Heart left ventricle (tissue), 13 donors: ENCODE data around the gene ITSN1.

Source experiments
- POLR2A ChIP-seq, 2 donors: fragments of 450-650 bp; IDR thresholded peaks; one replicate each; pipeline ENCODE4 v1.6.1; 2017; ENCODE audit warnings: antibody characterized with exemption in 2 of 2, mild to moderate bottlenecking in 2 of 2, moderate library complexity in 2 of 2
- TF ChIP-seq, protein P1 (sequence below), 12 donors: fragments of 200-600 bp; sonication (generic) in 4 of 12; IDR thresholded peaks; one replicate each; pipeline versions ENCODE4 v1.5.0 to v1.8.0; 2018 to 2022; ENCODE audit warnings: antibody characterized with exemption in 12 of 12, mild to moderate bottlenecking in 5 of 12
- donor health status: ischemic (EF 13 %, LVEDD 7.1; RV severe dilation, severe dysfunction).
- donor health status: DM: no; HTN: yes; CAD: no.
- donor health status: DM: no; HTN: no; CAD: no.
- donor health status: ischemic (EF 25% LVEDD 6.9; RV normal size, moderate dysfunction).
- donor health status: ischemic (EF 25% LVEDD 5.7; RV mildly dilated, moderate dysfunction).
- donor health status: ischemic (EF 35%, LVEDD 5.7; RV mildly dilated, moderate dysfunction).
- donor health status: nonischemic (EF 11% LVEDD 7.7; RV severe dilation, severe dysfunction).
- donor health status: DM: yes; HTN: yes; CAD: no.
- donor health status: PGD.
- donor health status: ischemic (EF 29% LVEDD 5.4; RV normal size, mild dysfunction).
- donor health status: nonischemic (EF 23%, LVEDD 6.1; RV moderate dilation, normal function).

GRCh38 chr21:33667636-33668035 is 25.3 kb downstream of the ITSN1 start:
- TF ChIP-seq, protein P1, sequence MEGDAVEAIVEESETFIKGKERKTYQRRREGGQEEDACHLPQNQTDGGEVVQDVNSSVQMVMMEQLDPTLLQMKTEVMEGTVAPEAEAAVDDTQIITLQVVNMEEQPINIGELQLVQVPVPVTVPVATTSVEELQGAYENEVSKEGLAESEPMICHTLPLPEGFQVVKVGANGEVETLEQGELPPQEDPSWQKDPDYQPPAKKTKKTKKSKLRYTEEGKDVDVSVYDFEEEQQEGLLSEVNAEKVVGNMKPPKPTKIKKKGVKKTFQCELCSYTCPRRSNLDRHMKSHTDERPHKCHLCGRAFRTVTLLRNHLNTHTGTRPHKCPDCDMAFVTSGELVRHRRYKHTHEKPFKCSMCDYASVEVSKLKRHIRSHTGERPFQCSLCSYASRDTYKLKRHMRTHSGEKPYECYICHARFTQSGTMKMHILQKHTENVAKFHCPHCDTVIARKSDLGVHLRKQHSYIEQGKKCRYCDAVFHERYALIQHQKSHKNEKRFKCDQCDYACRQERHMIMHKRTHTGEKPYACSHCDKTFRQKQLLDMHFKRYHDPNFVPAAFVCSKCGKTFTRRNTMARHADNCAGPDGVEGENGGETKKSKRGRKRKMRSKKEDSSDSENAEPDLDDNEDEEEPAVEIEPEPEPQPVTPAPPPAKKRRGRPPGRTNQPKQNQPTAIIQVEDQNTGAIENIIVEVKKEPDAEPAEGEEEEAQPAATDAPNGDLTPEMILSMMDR (IDR thresholded peaks at IDR 0.05) = no peak
- no peak for TF ChIP-seq POLR2A (IDR thresholded peaks at IDR 0.05)
